ENCODE data around the gene CPNE1.

GRCh38 chr20:35661908-35662307, 2.8 kb downstream of the CPNE1 start:
- TF ChIP-seq POLR2A (IDR thresholded peaks at IDR 0.05) (no peak), POLR2AphosphoS5 (IDR thresholded peaks at IDR 0.05) (no peak), CTCF (IDR thresholded peaks at IDR 0.05) (no peak), EP300 (IDR thresholded peaks at IDR 0.05) (no peak)
